Breast epithelium (tissue), 3 donors: ENCODE data around the gene KCNH6.

Experiments used
- POLR2A ChIP-seq: fragments of 450-650 bp; IDR thresholded peaks from one replicate; pipeline ENCODE4 v1.6.1; 2016; ENCODE audit warnings: antibody characterized with exemption, mild to moderate bottlenecking, moderate library complexity
- POLR2AphosphoS5 ChIP-seq, 3 donors: sonication (generic); formaldehyde crosslinking; IDR thresholded peaks; one replicate each; pipeline ENCODE4 v1.6.1; 2017; ENCODE audit warnings: antibody characterized with exemption in 3 of 3

DNA sequence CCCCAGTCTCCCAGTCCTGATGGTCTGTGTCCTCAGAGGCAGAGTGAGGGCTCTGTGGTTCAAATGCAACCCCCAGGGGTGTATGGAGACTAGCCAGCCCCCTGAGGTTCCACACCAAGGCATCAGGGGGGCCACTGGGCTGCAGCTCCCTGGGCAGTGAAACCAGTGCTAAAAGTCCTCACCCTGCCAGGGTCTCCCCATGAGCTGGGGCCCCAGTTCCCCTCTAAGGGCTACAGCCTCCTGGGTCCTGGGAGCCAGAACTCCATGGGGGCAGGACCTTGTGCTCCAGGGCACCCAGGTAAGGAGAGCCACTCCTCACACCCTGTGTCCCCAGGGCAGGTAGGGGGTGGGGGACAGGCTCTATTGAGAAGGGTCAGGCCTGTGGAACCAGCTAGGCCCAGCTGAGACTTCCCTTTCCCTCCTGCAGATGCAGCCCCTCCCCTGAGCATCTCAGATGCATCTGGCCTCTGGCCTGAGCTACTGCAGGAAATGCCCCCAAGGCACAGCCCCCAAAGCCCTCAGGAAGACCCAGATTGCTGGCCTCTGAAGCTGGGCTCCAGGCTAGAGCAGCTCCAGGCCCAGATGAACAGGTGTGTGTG lies 20.8 kb downstream of the KCNH6 start:
- TF ChIP-seq POLR2AphosphoS5 (IDR thresholded peaks at IDR 0.05) (no peak), POLR2A (no peak)
